WTC11 (cell line): ENCODE measurements around the gene ZMYND11. TPM values are rescaled to one million over a fixed set of nuclear protein-coding genes. Genes with fewer than 3 reads are reported as not detected.
"Not testable (repeated sequence)": the region's sequence is repeated elsewhere in the genome, so short reads cannot be mapped to it uniquely, and the experiment has no call there.

Source experiments
- ATAC-seq: fragments of 200-7000 bp; cut with Tn5 transposase; 2 replicates; pipeline ENCODE4 v1.10.0; 2021; ENCODE audit warnings: mild to moderate bottlenecking, moderate library complexity
- CTCF ChIA-PET: fragments of 300-600 bp; sonication (Branson Sonifier 250); formaldehyde crosslinking; loops from one replicate; lab custom pipeline; 2021; ENCODE audit warnings: antibody characterized with exemption; lab: Charles Lee
- POLR2A ChIA-PET: fragments of 350-600 bp; sonication (Branson Sonifier 250); formaldehyde crosslinking; loops from one replicate; lab custom pipeline; 2021; ENCODE audit warnings: antibody characterized with exemption; lab: Charles Lee
- DNase-seq: peaks from one replicate; pipeline ENCODE4 v3.0.0; 2021; ENCODE audit warnings: low spot score
- H3K27ac Mint-ChIP-seq: 2 replicates; pipeline ENCODE4 v1.8.0; 2021; ENCODE audit warnings: mixed read lengths
- H3K27me3 Mint-ChIP-seq: 2 replicates; pipeline ENCODE4 v1.8.0; 2021; ENCODE audit warnings: low read depth, mild to moderate bottlenecking, moderate library complexity, mixed read lengths
- H3K36me3 Mint-ChIP-seq: 2 replicates; pipeline ENCODE4 v1.8.0; 2021; ENCODE audit warnings: mixed read lengths
- H3K4me1 Mint-ChIP-seq: 2 replicates; pipeline ENCODE4 v1.8.0; 2022; ENCODE audit warnings: mixed read lengths
- H3K4me3 Mint-ChIP-seq: 2 replicates; pipeline ENCODE4 v1.8.0; 2021; ENCODE audit warnings: mild to moderate bottlenecking, moderate library complexity, mixed read lengths
- H3K9me3 Mint-ChIP-seq: 2 replicates; pipeline ENCODE4 v1.8.0; 2021; ENCODE audit warnings: mixed read lengths
- CBFB ChIP-seq: sonication (generic); formaldehyde crosslinking; IDR thresholded peaks from 2 replicates; pipeline ENCODE4 v1.8.1; 2022; ENCODE audit warnings: mild to moderate bottlenecking, low read depth, missing genetic modification reagents
- CREM ChIP-seq: sonication (generic); formaldehyde crosslinking; IDR thresholded peaks from 2 replicates; pipeline ENCODE4 v1.8.1; 2022; ENCODE audit warnings: mild to moderate bottlenecking, missing genetic modification reagents, moderate library complexity
- FOXJ3 ChIP-seq: sonication (generic); formaldehyde crosslinking; IDR thresholded peaks from 2 replicates; pipeline ENCODE4 v1.9.0; 2021; ENCODE audit warnings: missing genetic modification reagents, mild to moderate bottlenecking, borderline replicate concordance
- GTF2I ChIP-seq: fragments of 250-450 bp; sonication (Bioruptor Pico); conservative IDR thresholded peaks from 2 replicates; pipeline ENCODE4 v1.4.0; 2021; ENCODE audit warnings: mild to moderate bottlenecking
- HMGA2 ChIP-seq: fragments of 250-450 bp; sonication (Bioruptor Pico); IDR thresholded peaks from 2 replicates; pipeline ENCODE4 v1.4.0; 2021; ENCODE audit warnings: mild to moderate bottlenecking, moderate library complexity
- KAT7 ChIP-seq: sonication (generic); formaldehyde crosslinking; IDR thresholded peaks from 2 replicates; pipeline ENCODE4 v1.8.1; 2023; ENCODE audit warnings: missing genetic modification reagents, mild to moderate bottlenecking, borderline replicate concordance
- NFATC4 ChIP-seq: fragments of 250-450 bp; sonication (Bioruptor Pico); IDR thresholded peaks from 2 replicates; pipeline ENCODE4 v1.9.0; 2021; ENCODE audit warnings: mild to moderate bottlenecking
- NFYB ChIP-seq: sonication (generic); formaldehyde crosslinking; conservative IDR thresholded peaks from 2 replicates; pipeline ENCODE4 v1.8.0; 2022; ENCODE audit warnings: low read depth, missing genetic modification reagents
- NR2C2 ChIP-seq: sonication (generic); formaldehyde crosslinking; IDR thresholded peaks from 2 replicates; pipeline ENCODE4 v1.8.0; 2022; ENCODE audit warnings: mild to moderate bottlenecking, missing genetic modification reagents
- NR3C1 ChIP-seq: sonication (generic); formaldehyde crosslinking; conservative IDR thresholded peaks from 2 replicates; pipeline ENCODE4 v1.8.1; 2023; ENCODE audit warnings: low read depth, mild to moderate bottlenecking, missing genetic modification reagents
- SMAD3 ChIP-seq: sonication (generic); formaldehyde crosslinking; IDR thresholded peaks from 2 replicates; pipeline ENCODE4 v1.8.0; 2022; ENCODE audit warnings: missing genetic modification reagents, mild to moderate bottlenecking, borderline replicate concordance
- SOX15 ChIP-seq: fragments of 250-450 bp; sonication (Bioruptor Pico); IDR thresholded peaks from 2 replicates; pipeline ENCODE4 v1.9.0; 2021; ENCODE audit warnings: mild to moderate bottlenecking
- TP53 ChIP-seq: sonication (generic); formaldehyde crosslinking; IDR thresholded peaks from 2 replicates; pipeline ENCODE4 v1.8.1; 2023; ENCODE audit warnings: mild to moderate bottlenecking, missing genetic modification reagents
- ZNF232 ChIP-seq: sonication (generic); formaldehyde crosslinking; IDR thresholded peaks from 2 replicates; pipeline ENCODE4 v1.8.0; 2022; ENCODE audit warnings: mild to moderate bottlenecking, missing genetic modification reagents
- ZNF263 ChIP-seq: sonication (generic); formaldehyde crosslinking; IDR thresholded peaks from 2 replicates; pipeline ENCODE4 v1.8.1; 2022; ENCODE audit warnings: low read depth, mild to moderate bottlenecking, moderate library complexity, missing genetic modification reagents
- ZNF317 ChIP-seq: sonication (generic); formaldehyde crosslinking; IDR thresholded peaks from 2 replicates; pipeline ENCODE4 v1.8.1; 2023; ENCODE audit warnings: low read depth, mild to moderate bottlenecking, moderate library complexity, missing genetic modification reagents, borderline replicate concordance
- ZNF671 ChIP-seq: fragments of 250-450 bp; sonication (Bioruptor Pico); IDR thresholded peaks from 2 replicates; pipeline ENCODE4 v1.8.0; 2021; ENCODE audit warnings: mild to moderate bottlenecking
- total RNA-seq: library from RNA; stranded (reverse); gene quantifications from 3 replicates; pipeline ENCODE4 v1.2.3, GENCODE V29; 2021
- TF ChIP-seq, protein P1 (sequence below): sonication (generic); formaldehyde crosslinking; IDR thresholded peaks from 2 replicates; pipeline ENCODE4 v1.8.1; 2022; ENCODE audit warnings: low read depth, missing genetic modification reagents, borderline replicate concordance
- TF ChIP-seq, protein P2 (sequence below): sonication (generic); formaldehyde crosslinking; IDR thresholded peaks from 2 replicates; pipeline ENCODE4 v1.8.1; 2023; ENCODE audit warnings: mild to moderate bottlenecking, missing genetic modification reagents, moderate library complexity
- TF ChIP-seq, protein P3 (sequence below): sonication (generic); formaldehyde crosslinking; IDR thresholded peaks from 2 replicates; pipeline ENCODE4 v1.8.1; 2022; ENCODE audit warnings: missing genetic modification reagents, borderline replicate concordance
- TF ChIP-seq, protein P4 (sequence below): sonication (generic); formaldehyde crosslinking; IDR thresholded peaks from 2 replicates; pipeline ENCODE4 v1.8.0; 2022; ENCODE audit warnings: mild to moderate bottlenecking, missing genetic modification reagents
- TF ChIP-seq, protein P5 (sequence below): sonication (generic); formaldehyde crosslinking; IDR thresholded peaks from 2 replicates; pipeline ENCODE4 v1.8.0; 2022; ENCODE audit warnings: mild to moderate bottlenecking, missing genetic modification reagents

Gene ZMYND11
- total RNA-seq, 1 experiment from 2014 or later: 22.3 TPM

DNA sequence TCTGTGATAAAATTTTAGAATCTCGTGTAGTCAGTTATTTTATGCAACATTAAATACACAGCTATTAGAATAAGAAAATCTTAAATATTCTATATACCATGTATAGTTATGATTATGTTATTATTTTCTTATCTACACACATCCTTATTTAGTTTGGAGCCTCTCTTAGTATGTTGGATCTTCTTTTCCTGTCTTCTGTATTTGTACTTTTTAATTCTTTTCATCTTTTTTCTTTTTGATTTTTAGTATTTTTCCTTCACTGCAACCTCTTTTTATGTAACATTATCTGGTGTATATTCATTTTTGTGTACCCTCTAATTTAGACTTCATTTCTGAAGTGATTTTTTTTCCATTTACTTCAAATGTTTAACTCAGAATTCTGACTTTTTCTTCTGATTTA, 48.9 kb downstream of the ZMYND11 start:
- no peak for DNase-seq
- no peak overlapping the region for H3K27ac Mint-ChIP-seq
- TF ChIP-seq HMGA2 (CRISPR knock-in tag) (no peak), SMAD3 (no peak), NR3C1 (CRISPR knock-in tag) (no peak), NFYB (CRISPR knock-in tag) (no peak), FOXJ3 (CRISPR knock-in tag) (no peak), ZNF317 (no peak), KAT7 (CRISPR knock-in tag) (no peak)
- TF ChIP-seq, all 79 proteins: peak for 0
- no peaks in the 10 kb centered on the region for H3K27me3 Mint-ChIP-seq
- peaks cover 16% of the 10 kb centered on the region for H3K9me3 Mint-ChIP-seq
- ATAC-seq: no peak
- H3K4me1 Mint-ChIP-seq: no peaks in the 10 kb centered on the region
- H3K36me3 Mint-ChIP-seq: peaks cover 34% of the 10 kb centered on the region
- POLR2A ChIA-PET: interaction anchor here (0.6 kb wide), 1 partner anchor 73 kb away, joined by 5 read pairs; no protein-coding TSS in a partner anchor
- CTCF ChIA-PET: no interaction called here
- no peak overlapping the region for H3K4me3 Mint-ChIP-seq

DNA sequence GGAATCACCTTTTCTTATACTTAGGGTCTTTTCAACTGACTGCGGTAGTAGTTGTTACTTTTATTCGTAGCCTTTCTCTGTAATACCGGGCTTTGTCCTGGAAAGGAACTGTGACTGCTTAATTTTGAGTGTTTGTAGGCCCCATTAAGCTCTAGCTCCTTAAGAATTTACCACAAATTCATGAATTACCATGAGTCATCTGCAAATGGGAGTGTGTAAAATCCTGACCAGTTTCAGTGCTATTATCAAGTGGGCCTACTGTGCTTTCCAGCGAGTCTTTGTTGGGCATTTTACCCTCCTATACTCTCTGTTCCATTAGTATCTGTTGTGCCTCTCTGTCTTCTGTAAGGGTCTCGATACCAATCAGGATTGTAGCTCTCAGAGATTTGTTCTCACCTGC, 49.7 kb downstream of the ZMYND11 start:
- no peak for ATAC-seq
- H3K27me3 Mint-ChIP-seq: no peaks in the 10 kb centered on the region
- ChIA-PET POLR2A (interaction anchor here (0.6 kb wide), 1 partner anchor 74 kb away, joined by 5 read pairs; no protein-coding TSS in a partner anchor), CTCF (no interaction called here)
- H3K9me3 Mint-ChIP-seq: peaks cover 16% of the 10 kb centered on the region
- H3K36me3 Mint-ChIP-seq: peaks cover 33% of the 10 kb centered on the region
- DNase-seq: no peak
- no peak overlapping the region for H3K4me3 Mint-ChIP-seq
- H3K4me1 Mint-ChIP-seq: no peaks in the 10 kb centered on the region
- no peak overlapping the region for H3K27ac Mint-ChIP-seq
- TF ChIP-seq NR2C2 (CRISPR knock-in tag) (no peak), ZNF671 (CRISPR knock-in tag) (no peak), CBFB (CRISPR knock-in tag) (no peak), TP53 (CRISPR knock-in tag) (no peak), SOX15 (CRISPR knock-in tag) (no peak), NFATC4 (CRISPR knock-in tag) (no peak), ZNF232 (CRISPR knock-in tag) (no peak)
- TF ChIP-seq, protein P1, sequence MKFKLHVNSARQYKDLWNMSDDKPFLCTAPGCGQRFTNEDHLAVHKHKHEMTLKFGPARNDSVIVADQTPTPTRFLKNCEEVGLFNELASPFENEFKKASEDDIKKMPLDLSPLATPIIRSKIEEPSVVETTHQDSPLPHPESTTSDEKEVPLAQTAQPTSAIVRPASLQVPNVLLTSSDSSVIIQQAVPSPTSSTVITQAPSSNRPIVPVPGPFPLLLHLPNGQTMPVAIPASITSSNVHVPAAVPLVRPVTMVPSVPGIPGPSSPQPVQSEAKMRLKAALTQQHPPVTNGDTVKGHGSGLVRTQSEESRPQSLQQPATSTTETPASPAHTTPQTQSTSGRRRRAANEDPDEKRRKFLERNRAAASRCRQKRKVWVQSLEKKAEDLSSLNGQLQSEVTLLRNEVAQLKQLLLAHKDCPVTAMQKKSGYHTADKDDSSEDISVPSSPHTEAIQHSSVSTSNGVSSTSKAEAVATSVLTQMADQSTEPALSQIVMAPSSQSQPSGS: no peak
- TF ChIP-seq, protein P2, sequence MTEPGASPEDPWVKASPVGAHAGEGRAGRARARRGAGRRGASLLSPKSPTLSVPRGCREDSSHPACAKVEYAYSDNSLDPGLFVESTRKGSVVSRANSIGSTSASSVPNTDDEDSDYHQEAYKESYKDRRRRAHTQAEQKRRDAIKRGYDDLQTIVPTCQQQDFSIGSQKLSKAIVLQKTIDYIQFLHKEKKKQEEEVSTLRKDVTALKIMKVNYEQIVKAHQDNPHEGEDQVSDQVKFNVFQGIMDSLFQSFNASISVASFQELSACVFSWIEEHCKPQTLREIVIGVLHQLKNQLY (CRISPR knock-in tag): no peak
- TF ChIP-seq, protein P3, sequence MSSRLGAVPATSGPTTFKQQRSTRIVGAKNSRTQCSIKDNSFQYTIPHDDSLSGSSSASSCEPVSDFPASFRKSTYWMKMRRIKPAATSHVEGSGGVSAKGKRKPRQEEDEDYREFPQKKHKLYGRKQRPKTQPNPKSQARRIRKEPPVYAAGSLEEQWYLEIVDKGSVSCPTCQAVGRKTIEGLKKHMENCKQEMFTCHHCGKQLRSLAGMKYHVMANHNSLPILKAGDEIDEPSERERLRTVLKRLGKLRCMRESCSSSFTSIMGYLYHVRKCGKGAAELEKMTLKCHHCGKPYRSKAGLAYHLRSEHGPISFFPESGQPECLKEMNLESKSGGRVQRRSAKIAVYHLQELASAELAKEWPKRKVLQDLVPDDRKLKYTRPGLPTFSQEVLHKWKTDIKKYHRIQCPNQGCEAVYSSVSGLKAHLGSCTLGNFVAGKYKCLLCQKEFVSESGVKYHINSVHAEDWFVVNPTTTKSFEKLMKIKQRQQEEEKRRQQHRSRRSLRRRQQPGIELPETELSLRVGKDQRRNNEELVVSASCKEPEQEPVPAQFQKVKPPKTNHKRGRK (CRISPR knock-in tag): no peak
- TF ChIP-seq, all 79 proteins: peak for 0

DNA sequence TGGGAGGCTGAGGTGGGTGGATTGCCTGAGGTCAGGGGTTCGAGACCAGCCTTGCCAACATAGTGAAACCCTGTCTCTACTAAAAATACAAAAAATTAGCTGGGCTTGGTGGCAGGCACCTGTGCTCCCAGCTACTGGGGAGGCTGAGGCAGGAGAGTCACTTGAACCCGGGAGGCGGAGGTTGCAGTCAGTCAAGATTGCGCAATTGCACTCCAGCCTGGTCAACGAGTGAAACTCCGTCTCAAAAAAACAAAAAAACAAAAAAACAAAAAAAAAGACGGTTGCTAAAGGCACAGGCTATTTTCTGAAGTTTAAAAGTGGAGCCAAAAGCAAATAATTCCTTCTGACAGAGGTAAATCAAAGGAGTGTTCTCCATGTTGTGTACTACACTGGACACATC, 50.3 kb downstream of the ZMYND11 start:
- H3K4me1 Mint-ChIP-seq, H3K27me3 Mint-ChIP-seq, H3K27ac Mint-ChIP-seq, ATAC-seq, POLR2A ChIA-PET, H3K4me3 Mint-ChIP-seq, DNase-seq, CTCF ChIA-PET: not testable (repeated sequence)
- Mint-ChIP-seq H3K36me3 (peaks cover 32% of the 10 kb centered on the region), H3K9me3 (peaks cover 16% of the 10 kb centered on the region)

DNA sequence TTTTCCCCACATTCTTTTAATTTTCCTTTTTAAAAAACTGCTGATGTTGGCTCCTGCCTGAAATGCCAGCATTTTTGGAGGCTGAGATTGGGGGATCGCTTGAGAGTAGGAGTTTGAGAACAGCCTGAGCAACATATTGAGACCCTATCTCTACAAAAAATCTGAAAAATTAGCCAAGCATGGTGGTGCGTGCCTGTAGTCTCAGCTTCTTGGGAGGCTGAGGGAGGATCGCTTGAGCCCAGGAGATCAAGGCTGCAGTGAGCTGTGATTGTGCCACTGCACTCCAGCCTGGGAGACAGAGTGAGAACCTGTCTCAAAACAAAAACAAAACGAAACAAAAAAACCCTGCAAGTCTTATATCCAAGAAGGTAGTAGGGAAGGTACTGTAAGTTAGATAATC, 51.7 kb downstream of the ZMYND11 start:
- Mint-ChIP-seq H3K36me3 (peaks cover 32% of the 10 kb centered on the region), H3K27ac (no peak overlapping the region), H3K4me1 (peaks cover 4% of the 10 kb centered on the region), H3K27me3 (no peaks in the 10 kb centered on the region), H3K9me3 (peaks cover 16% of the 10 kb centered on the region), H3K4me3 (no peak overlapping the region)
- POLR2A ChIA-PET: interaction anchor here (0.6 kb wide), 1 partner anchor 48 kb away, joined by 7 read pairs; no protein-coding TSS in a partner anchor
- CTCF ChIA-PET: no interaction called here
- ATAC-seq: no peak
- DNase-seq: no peak
- TF ChIP-seq GTF2I (CRISPR knock-in tag) (no peak), ZNF263 (no peak), CREM (no peak), CBFB (CRISPR knock-in tag) (no peak), ZNF671 (CRISPR knock-in tag) (no peak)
- TF ChIP-seq, protein P4, sequence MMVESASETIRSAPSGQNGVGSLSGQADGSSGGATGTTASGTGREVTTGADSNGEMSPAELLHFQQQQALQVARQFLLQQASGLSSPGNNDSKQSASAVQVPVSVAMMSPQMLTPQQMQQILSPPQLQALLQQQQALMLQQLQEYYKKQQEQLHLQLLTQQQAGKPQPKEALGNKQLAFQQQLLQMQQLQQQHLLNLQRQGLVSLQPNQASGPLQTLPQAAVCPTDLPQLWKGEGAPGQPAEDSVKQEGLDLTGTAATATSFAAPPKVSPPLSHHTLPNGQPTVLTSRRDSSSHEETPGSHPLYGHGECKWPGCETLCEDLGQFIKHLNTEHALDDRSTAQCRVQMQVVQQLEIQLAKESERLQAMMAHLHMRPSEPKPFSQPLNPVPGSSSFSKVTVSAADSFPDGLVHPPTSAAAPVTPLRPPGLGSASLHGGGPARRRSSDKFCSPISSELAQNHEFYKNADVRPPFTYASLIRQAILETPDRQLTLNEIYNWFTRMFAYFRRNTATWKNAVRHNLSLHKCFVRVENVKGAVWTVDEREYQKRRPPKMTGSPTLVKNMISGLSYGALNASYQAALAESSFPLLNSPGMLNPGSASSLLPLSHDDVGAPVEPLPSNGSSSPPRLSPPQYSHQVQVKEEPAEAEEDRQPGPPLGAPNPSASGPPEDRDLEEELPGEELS (CRISPR knock-in tag): no peak
- TF ChIP-seq, protein P1: no peak
- TF ChIP-seq, protein P5, sequence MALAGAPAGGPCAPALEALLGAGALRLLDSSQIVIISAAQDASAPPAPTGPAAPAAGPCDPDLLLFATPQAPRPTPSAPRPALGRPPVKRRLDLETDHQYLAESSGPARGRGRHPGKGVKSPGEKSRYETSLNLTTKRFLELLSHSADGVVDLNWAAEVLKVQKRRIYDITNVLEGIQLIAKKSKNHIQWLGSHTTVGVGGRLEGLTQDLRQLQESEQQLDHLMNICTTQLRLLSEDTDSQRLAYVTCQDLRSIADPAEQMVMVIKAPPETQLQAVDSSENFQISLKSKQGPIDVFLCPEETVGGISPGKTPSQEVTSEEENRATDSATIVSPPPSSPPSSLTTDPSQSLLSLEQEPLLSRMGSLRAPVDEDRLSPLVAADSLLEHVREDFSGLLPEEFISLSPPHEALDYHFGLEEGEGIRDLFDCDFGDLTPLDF (CRISPR knock-in tag): no peak
